ENCODE results near the gene ZNF385D.
"Not testable (repeated sequence)": the region's sequence is repeated elsewhere in the genome, so short reads cannot be mapped to it uniquely, and the experiment has no call there.

Gene ZNF385D

DNA sequence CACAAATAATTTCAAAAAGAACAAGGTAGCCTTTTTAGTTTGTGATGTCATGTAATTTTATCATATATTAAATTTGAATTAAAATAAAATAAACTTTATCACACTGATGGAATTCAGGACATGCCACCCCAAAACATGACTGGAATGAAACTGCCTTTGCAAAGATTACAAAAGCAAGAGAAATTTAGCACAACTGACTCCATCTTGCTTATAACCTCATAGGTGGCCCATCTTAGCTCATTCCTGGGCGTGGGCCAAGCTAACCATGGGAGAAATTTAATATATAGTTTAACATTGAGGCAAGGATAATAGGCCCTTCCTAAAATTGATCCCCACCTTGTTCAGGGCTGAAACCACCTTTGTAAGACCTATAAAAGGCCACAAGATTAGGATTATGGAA, 235.6 kb downstream of the ZNF385D start:
- DNase-seq (ENCODE audit: low read depth) = no peak

GRCh38 chr3:21509731-21510470, 241.1 kb downstream of the ZNF385D start:
- no peak for DNase-seq (ENCODE audit: low read depth)

- DNase-seq (ENCODE audit: low read depth) = no peak
These were observed 242.8 kb downstream of the ZNF385D start for GRCh38 chr3:21508246-21508645.

DNA sequence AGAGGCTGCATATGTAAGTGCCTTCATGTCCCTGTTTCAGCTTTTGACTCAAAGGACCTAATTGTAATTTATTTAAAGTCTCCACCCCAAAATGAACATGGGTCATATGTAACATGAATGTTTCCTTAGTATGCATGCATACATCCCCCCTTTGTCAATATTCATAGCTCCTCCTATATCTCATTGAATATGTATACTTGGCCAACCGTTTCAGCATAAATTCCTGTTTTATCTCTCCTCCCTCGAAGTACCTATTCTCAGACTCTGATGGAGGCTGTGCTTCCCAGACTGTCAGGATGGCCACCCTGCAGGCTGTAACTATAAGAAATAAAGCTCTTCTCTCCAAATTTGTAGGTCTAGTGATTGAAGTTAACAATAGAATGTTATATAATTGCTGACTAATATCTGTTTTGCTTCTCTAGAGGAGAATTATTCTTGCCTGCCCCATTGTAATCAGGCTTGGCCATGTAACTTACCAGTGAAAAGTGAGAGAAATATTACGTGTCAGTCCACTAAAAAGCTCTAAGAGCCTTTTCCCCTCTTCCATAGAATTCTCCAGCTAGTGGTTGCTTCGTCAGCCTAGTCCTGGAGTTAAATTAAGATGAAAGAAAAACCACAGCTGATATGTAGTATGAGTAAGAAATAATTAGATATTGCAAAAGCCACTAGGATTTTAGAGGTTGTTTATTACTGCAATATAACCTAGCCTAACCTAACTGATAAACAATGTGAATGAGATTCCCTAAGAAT, 245.1 kb downstream of the ZNF385D start:
- no peak for DNase-seq (ENCODE audit: low read depth)

DNA sequence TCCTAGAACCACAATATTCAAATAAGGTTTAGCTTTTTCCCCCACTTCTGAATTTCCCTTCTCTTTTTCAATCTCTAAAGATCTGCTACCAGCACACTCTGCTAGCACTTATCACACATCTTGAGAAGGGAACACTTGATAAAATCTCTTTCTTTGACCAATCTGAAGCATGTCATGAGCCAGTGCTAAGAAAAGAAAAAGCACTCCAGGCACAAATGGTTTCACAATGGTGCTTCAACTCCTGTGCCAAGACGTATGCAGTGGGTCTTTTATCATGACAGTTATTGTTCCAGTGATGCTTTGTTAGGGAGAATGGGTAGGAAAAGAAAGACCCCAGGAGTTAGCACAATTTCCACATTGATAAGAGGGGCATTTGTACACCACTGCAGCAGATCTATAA, 248.4 kb downstream of the ZNF385D start:
- no peak for DNase-seq (ENCODE audit: low read depth)

GRCh38 chr3:21500834-21501233, 250.2 kb downstream of the ZNF385D start:
- DNase-seq (ENCODE audit: low read depth) = no peak

DNA sequence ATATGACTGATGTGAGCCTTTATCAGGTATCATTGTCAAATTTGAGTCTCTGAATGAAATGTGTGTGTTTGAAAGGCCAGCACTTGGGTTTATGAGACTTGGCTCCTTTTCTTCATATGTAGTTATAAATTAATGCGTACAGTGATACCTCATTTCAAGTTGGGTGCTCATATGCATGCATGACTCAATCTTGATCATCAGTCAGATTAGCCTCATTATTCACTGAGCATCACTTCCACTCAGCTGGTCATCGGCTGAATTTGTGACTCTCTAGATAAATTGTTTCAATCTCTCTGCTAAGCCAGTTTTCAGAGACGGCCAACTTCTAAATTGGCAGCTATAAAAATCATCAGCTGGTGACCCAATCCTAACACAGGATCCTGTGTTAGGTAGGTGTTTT, 260.3 kb downstream of the ZNF385D start:
- not testable (repeated sequence) for DNase-seq (ENCODE audit: low read depth)

GRCh38 chr3:21487520-21487919, 263.5 kb downstream of the ZNF385D start:
- DNase-seq (ENCODE audit: low read depth) = no peak

- DNase-seq (ENCODE audit: low read depth) = not testable (repeated sequence)
These were observed 264.7 kb downstream of the ZNF385D start for GRCh38 chr3:21486024-21486935.

GRCh38 chr3:21484828-21485144, 266.2 kb downstream of the ZNF385D start:
- no peak for DNase-seq (ENCODE audit: low read depth)

DNA sequence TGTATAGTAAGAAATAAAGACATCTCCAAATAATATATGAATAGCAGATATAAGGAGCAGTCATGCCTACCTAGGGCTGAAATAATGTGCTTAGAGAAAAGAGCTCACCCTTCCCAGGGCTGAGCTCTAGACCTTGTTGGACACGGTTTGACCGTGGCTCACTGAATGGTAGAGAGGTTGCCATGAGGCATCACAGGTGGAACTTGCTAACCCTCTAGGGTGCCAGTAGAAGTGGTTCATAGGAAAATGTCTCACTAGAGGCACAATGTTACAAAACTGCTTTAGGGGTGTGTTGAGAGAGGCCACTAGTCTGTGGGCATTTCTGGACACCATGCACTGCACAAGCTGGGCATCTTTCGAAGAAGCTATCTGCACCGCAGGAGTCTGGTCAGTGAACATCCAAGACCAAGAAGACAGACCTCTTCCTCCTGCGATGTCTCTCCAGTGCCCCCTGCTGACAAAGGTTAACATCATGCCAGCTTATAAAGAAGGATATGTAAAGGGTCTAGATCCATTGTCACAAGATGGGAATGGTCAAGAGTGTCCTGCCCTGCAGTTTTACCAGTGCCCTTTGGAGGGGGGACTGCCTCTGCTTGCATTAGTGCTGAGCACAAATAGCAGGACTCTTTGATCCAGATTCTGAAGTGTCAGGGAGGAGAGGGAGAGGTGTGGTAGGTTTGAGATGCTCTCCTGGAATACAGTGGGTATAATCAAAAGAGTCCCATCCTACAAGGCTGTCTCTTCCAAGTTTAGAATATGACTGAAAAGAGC, 266.8 kb downstream of the ZNF385D start:
- DNase-seq (ENCODE audit: low read depth) = no peak

- no peak for DNase-seq (ENCODE audit: low read depth)
These were observed 269.0 kb downstream of the ZNF385D start for GRCh38 chr3:21481991-21482390.

GRCh38 chr3:21477541-21478288, 273.3 kb downstream of the ZNF385D start:
- no peak for DNase-seq (ENCODE audit: low read depth)

- no peak for DNase-seq (ENCODE audit: low read depth)
These were observed 284.5 kb downstream of the ZNF385D start for GRCh38 chr3:21466476-21466875.

- DNase-seq (ENCODE audit: low read depth) = no peak
These were observed 286.3 kb downstream of the ZNF385D start for GRCh38 chr3:21464746-21465145.

DNA sequence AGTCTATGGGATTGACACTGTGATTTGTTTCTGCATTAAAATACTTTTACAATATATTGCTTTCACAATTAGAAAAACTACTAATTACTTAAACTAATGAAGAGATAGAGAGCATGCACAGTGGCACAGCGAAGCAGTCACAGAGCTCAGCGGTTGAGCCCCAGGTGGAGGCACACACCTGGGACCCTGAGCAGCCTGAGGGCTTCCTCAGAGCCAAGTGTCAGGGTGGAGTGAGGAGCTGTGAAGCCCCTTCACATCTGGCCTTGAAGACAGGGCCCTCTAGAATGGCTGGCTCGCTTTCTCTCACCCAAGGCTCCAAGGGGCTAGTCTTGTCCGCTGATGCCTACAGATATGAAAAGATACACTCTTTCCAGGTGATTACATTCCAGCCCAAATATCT, 287.7 kb downstream of the ZNF385D start:
- DNase-seq (ENCODE audit: low read depth) = no peak

DNA sequence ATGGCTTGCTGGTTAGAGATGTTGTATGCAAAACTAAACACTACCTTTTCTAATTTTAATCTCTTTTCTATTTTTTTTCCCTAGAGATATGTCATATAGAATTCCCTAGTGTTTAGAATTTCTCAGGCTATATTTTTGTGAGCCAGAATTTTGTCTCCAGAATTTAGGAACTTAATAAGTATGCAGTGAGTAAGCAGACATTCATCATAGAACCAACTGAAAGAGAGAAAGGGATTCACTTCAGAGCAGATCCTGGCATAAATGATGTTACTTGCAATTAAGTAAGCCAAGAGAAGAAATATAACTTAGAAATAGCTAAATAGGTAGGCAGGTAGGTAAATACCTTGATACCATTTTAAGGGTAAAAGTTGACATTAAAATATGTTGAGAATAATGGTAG, 288.9 kb downstream of the ZNF385D start:
- no peak for DNase-seq (ENCODE audit: low read depth)

- no peak for DNase-seq (ENCODE audit: low read depth)
These were observed 293.9 kb downstream of the ZNF385D start for GRCh38 chr3:21457084-21457483.

- DNase-seq (ENCODE audit: low read depth) = no peak
These were observed 301.3 kb downstream of the ZNF385D start for GRCh38 chr3:21449738-21450137.

DNA sequence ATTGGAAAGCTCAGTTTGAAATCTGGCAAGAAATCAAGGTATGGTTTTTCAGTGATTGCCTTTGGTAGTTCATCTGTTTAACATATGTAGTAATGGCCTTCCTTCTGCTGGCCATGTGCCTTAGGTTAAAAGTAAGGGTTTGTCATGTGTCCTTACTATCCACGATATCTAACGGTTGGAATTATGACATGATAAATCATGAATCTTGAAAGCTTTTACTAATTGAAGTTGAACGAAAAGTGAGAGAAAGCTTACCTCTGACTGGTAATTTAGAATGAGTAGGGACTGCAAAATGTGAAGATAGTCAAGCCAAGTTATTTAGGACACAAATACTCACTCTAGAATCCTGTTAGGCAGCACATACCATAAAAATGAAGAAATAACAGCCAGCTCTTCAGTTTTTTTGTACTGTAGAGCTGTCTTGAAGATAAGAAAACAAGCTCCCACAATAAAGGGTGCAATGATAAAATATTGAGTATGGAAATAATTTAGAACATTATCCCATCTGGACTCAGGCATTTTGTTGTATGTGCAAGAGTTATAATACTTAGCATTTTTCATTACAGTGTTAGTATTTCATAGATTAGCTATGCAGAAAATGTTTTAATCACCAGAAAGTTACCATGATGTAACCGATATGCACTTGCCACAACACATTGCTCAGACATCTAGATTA, 303.4 kb downstream of the ZNF385D start:
- no peak for DNase-seq (ENCODE audit: low read depth)

Measured in stimulated activated CD8-positive, alpha-beta memory T cell treated with anti-CD3 and anti-CD28 coated beads, Interleukin-7, amount 100 ng/mL, for 24 hours (primary cell).